OCI-M2 (cell line): ENCODE data around the gene TMCC1.
"Not testable (repeated sequence)": the region's sequence is repeated elsewhere in the genome, so short reads cannot be mapped to it uniquely, and the experiment has no call there.

ENCODE experiments used
- DNase-seq: peaks from one replicate; lab custom pipeline; 2025; ENCODE audit not compliant: unreplicated experiment; lab: John Stamatoyannopoulos, UW

Gene TMCC1

GRCh38 chr3:129612534-129613366 lies 280.8 kb downstream of the TMCC1 start:
- peak; percentile 41 for DNase-seq

GRCh38 chr3:129611812-129612533 lies 281.5 kb downstream of the TMCC1 start:
- no peak for DNase-seq

- DNase-seq, result no peak
These were observed 282.1 kb downstream of the TMCC1 start for GRCh38 chr3:129611446-129611800.

GRCh38 chr3:129610794-129611445 lies 282.6 kb downstream of the TMCC1 start:
- not testable (repeated sequence) for DNase-seq

- no peak for DNase-seq
These were observed 283.2 kb downstream of the TMCC1 start for GRCh38 chr3:129610276-129610675.

- DNase-seq, result no peak
These were observed 283.8 kb downstream of the TMCC1 start for GRCh38 chr3:129609591-129610182.

- no peak for DNase-seq
These were observed 284.4 kb downstream of the TMCC1 start for GRCh38 chr3:129608936-129609590.

GRCh38 chr3:129608087-129608935 lies 285.2 kb downstream of the TMCC1 start:
- peak; percentile 32 for DNase-seq

- no peak for DNase-seq
These were observed 286.0 kb downstream of the TMCC1 start for GRCh38 chr3:129607391-129608068.

- no peak for DNase-seq
These were observed 286.7 kb downstream of the TMCC1 start, which contains the start of gene PLXND1 for GRCh38 chr3:129606636-129607390. TSS of gene PLXND1 (minus strand) at chr3:129606676. CDS start at chr3:129606639, 37 bp downstream.

- no peak for DNase-seq
These were observed 287.4 kb downstream of the TMCC1 start for GRCh38 chr3:129605922-129606635.

GRCh38 chr3:129605203-129605921 lies 288.1 kb downstream of the TMCC1 start:
- no peak for DNase-seq

- no peak for DNase-seq
These were observed 288.7 kb downstream of the TMCC1 start for GRCh38 chr3:129604767-129605166.

GRCh38 chr3:129603991-129604749 lies 289.3 kb downstream of the TMCC1 start:
- no peak for DNase-seq

GRCh38 chr3:129603561-129603942 lies 290.0 kb downstream of the TMCC1 start:
- DNase-seq, result no peak

- no peak for DNase-seq
These were observed 290.6 kb downstream of the TMCC1 start for GRCh38 chr3:129602730-129603560.
